Karpas-422 (cell line): ENCODE results near the gene DCN. TPM values are rescaled to one million over a fixed set of nuclear protein-coding genes. Genes with fewer than 3 reads are reported as not detected.

Source experiments
- DNase-seq: peaks from one replicate; pipeline ENCODE4 v3.0.0-alpha.2; 2015
- H2AFZ ChIP-seq: fragments of 200-600 bp; sonication (generic); 2 replicates; pipeline ENCODE4 v1.6.1; 2014; ENCODE audit warnings: antibody characterized with exemption, low read length, mixed read lengths
- H3K27ac ChIP-seq: fragments of 200-600 bp; sonication (generic); 2 replicates; pipeline ENCODE4 v1.5.1; 2014; ENCODE audit warnings: mild to moderate bottlenecking, low read length, moderate library complexity
- H3K27me3 ChIP-seq: fragments of 200-600 bp; sonication (generic); 2 replicates; pipeline ENCODE4 v1.6.1; 2014; ENCODE audit warnings: low read length, mixed read lengths
- H3K36me3 ChIP-seq: fragments of 200-600 bp; sonication (generic); 2 replicates; pipeline ENCODE4 v1.6.1; 2014; ENCODE audit warnings: low read length, mixed read lengths; ENCODE audit not compliant: insufficient read depth
- H3K4me1 ChIP-seq: fragments of 200-600 bp; sonication (generic); 2 replicates; pipeline ENCODE4 v1.6.1; 2014; ENCODE audit warnings: mild to moderate bottlenecking, low read length, mixed read lengths
- H3K4me2 ChIP-seq: fragments of 200-600 bp; sonication (generic); 2 replicates; pipeline ENCODE4 v1.6.1; 2014; ENCODE audit warnings: low read length, low read depth, mild to moderate bottlenecking; ENCODE audit not compliant: poor library complexity, severe bottlenecking
- H3K4me3 ChIP-seq: fragments of 200-600 bp; sonication (generic); 2 replicates; pipeline ENCODE4 v1.5.1; 2014; ENCODE audit warnings: mild to moderate bottlenecking, antibody characterized with exemption, low read length, mixed read lengths
- H3K79me2 ChIP-seq: fragments of 200-600 bp; sonication (generic); 2 replicates; pipeline ENCODE4 v1.6.1; 2014; ENCODE audit warnings: mild to moderate bottlenecking, low read length, mixed read lengths
- H3K9ac ChIP-seq: fragments of 200-600 bp; sonication (generic); 2 replicates; pipeline ENCODE4 v1.6.0; 2014; ENCODE audit warnings: low read length
- H3K9me2 ChIP-seq: fragments of 200-600 bp; sonication (generic), shearing (Covaris generic); replicated peaks from 2 replicates; pipeline ENCODE4 v1.6.0; 2014; ENCODE audit warnings: mild to moderate bottlenecking, low read length, moderate library complexity; ENCODE audit not compliant: insufficient read depth
- H3K9me3 ChIP-seq: fragments of 300-700, 200-600 bp; sonication (generic); 2 replicates; pipeline ENCODE4 v1.6.1; 2014; ENCODE audit warnings: low read length, mixed read lengths
- H4K20me1 ChIP-seq: fragments of 200-600 bp; sonication (generic); 2 replicates; pipeline ENCODE4 v1.6.1; 2014; ENCODE audit warnings: mild to moderate bottlenecking, antibody characterized with exemption, low read length, low read depth; ENCODE audit not compliant: insufficient read depth
- total RNA-seq: library from RNA; depleted of rRNA; stranded (reverse); fragments of >200 nt; shearing (Covaris generic); gene quantifications from 2 replicates; pipeline ENCODE4 v1.2.3, GENCODE V29; 2014; ENCODE audit warnings: low replicate concordance

DCN gene
- total RNA-seq, 1 experiment from 2014 or later, result 1,580 TPM

DNA sequence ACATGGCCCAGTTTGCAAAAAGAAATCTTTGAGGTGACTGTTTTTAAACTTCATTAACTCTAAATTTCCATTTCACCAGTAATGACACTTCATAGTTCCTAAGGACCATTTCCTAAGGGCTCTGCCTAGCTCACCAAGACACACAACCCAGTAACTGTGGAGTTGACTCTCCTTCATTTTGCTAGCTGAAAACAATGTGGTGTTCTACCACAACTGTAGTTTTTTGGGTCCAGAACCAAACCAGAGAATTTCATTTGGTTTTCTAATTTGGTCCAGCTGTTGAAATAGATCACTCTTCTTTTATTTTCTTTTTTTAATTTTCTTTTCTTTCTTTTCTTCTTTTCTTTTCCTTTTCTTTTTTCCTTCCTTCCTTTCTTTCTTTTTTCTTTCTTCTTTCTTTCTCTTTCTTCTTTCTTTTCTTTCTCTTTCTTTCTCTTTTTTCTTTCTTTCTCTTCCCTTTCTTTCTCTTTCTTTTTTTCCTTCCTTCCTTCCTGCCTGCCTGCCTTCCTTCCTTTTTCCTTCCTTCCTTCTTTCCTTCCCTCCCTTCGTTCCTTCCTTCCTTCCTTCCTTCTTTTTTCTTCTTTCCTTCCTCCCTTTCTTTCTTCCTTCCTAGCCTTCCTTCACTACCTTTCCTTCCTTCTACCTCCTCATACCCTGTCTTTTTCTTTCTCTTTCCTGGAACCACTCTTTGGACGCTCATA lies 52.8 kb downstream of the DCN start:
- Histone ChIP-seq H3K9ac (no peak overlapping the region), H3K9me2 (no peaks in the 10 kb centered on the region), H3K4me3 (no peak overlapping the region), H4K20me1 (no peaks in the 10 kb centered on the region), H3K27ac (no peak overlapping the region), H3K4me2 (no peak overlapping the region), H3K36me3 (no peaks in the 10 kb centered on the region), H2AFZ (no peak overlapping the region), H3K79me2 (no peaks in the 10 kb centered on the region), H3K9me3 (no peaks in the 10 kb centered on the region; the same call in 1 of the 2 replicates), H3K4me1 (no peaks in the 10 kb centered on the region), H3K27me3 (no peaks in the 10 kb centered on the region)
- no peak for DNase-seq

DNA sequence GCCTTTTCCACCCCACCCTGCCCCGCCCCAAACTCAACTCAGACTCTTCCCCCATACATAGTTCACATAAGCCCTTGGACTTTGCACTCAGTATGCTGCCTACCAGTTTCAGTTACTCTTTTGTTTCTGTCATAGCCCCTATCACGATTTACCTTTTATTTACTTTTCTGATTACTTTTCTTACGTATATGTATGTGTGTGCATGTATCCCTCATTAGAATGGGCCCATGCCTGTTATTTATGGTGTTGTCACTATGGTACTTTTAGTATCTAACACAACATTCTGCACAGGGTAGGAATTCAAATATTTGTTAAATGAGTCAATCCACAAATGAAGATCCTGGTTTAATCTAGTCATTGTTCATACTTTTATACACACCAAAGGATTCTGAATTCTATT lies 54.9 kb downstream of the DCN start:
- Histone ChIP-seq H2AFZ (no peak overlapping the region), H3K9me3 (no peaks in the 10 kb centered on the region; the same call in 1 of the 2 replicates), H3K79me2 (no peaks in the 10 kb centered on the region), H3K36me3 (no peaks in the 10 kb centered on the region), H3K4me1 (no peaks in the 10 kb centered on the region), H3K9ac (no peak overlapping the region), H3K27ac (no peak overlapping the region), H3K4me2 (no peak overlapping the region), H4K20me1 (no peaks in the 10 kb centered on the region), H3K4me3 (no peak overlapping the region), H3K27me3 (no peaks in the 10 kb centered on the region), H3K9me2 (no peaks in the 10 kb centered on the region)
- no peak for DNase-seq

DNA sequence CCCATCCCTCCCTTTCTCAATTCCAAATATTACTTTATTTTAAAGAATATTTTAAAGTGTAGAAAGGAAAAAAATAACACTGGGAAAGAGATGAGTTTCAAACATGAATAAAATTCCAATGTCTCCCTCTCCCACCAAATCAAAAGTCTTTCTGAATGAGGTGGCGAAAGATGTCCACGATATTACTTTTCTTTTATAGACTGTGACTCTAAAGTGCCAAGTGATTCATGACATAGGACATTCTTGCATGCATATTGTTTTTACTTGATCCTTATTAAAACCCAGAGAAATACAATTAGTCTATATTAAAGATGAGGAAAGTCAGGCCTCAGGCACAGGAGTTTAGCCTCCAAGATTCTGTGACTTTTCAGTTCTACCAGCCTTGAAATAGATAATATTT lies 55.3 kb downstream of the DCN start:
- H3K4me3 ChIP-seq, result no peak overlapping the region
- H2AFZ ChIP-seq, result no peak overlapping the region
- no peak overlapping the region for H3K9ac ChIP-seq
- no peaks in the 10 kb centered on the region for H4K20me1 ChIP-seq
- H3K27ac ChIP-seq, result no peak overlapping the region
- no peaks in the 10 kb centered on the region; the same call in 1 of the 2 replicates for H3K9me3 ChIP-seq
- no peaks in the 10 kb centered on the region for H3K4me1 ChIP-seq
- no peak overlapping the region for H3K4me2 ChIP-seq
- no peak for DNase-seq
- H3K36me3 ChIP-seq, result no peaks in the 10 kb centered on the region
- H3K27me3 ChIP-seq, result no peaks in the 10 kb centered on the region
- no peaks in the 10 kb centered on the region for H3K79me2 ChIP-seq
- no peaks in the 10 kb centered on the region for H3K9me2 ChIP-seq

DNA sequence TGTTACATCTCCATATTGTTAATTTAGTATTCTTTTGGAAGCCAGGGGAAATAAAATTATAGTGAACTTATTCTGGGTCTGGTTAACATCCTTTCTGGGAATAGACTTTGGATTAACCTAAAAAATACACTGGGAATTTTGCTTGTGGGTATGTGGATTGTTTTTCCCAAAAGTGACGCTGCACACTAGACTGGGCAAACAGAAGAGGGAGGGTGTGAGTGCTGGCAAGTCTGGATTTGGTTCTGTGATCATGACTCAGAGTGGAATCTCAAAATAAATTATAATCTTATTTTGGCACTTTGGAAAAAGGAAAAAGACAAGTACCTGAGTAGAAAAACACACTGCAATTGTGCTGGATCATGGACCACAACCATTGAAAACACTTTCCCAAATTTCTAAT lies 56.1 kb downstream of the DCN start:
- Histone ChIP-seq H3K4me2 (no peak overlapping the region), H2AFZ (no peak overlapping the region), H3K9me3 (no peaks in the 10 kb centered on the region; the same call in 1 of the 2 replicates), H3K9me2 (no peaks in the 10 kb centered on the region), H3K36me3 (no peaks in the 10 kb centered on the region), H3K27ac (no peak overlapping the region), H3K4me1 (no peaks in the 10 kb centered on the region), H3K4me3 (no peak overlapping the region), H3K27me3 (no peaks in the 10 kb centered on the region), H3K79me2 (no peaks in the 10 kb centered on the region), H3K9ac (no peak overlapping the region), H4K20me1 (no peaks in the 10 kb centered on the region)
- DNase-seq, result no peak

DNA sequence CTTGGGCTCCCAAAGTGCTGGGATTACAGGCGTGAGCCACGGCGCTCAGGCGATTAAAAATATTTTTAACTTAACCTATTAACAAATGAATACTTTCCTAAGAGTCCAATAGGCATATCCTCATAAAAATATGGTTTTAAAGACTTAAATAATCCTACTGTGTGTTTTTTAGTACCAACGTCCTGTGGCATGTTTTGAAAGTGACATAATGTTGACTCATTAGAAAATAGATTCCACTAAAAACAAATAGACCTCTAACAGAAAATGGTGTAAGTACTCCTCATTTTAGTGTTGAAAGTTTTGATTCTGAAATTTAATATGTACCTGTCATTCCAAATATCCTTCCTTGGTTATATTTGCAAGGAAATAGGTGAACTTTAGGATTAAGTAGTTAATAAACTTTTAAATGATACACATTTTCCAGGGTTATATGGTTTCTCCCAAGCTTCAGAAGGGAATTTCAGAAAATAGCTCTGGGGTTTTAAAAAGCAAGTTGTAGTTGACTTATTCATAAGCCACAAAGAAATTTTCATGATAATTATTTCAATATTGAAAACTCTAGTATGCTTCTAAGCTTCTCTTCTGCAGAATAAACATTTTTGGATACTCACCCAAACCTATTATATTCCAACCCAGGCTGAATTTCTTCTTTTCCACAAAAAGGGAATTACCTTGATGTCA lies 59.2 kb downstream of the DCN start:
- Histone ChIP-seq H4K20me1 (no peaks in the 10 kb centered on the region), H3K9me3 (no peaks in the 10 kb centered on the region; the same call in 1 of the 2 replicates), H3K9ac (no peak overlapping the region), H3K4me1 (no peaks in the 10 kb centered on the region), H3K36me3 (no peaks in the 10 kb centered on the region), H3K4me2 (no peak overlapping the region), H3K79me2 (no peaks in the 10 kb centered on the region), H3K4me3 (no peak overlapping the region), H3K27ac (no peak overlapping the region), H3K9me2 (no peaks in the 10 kb centered on the region), H2AFZ (no peak overlapping the region), H3K27me3 (no peaks in the 10 kb centered on the region)
- DNase-seq, result no peak

DNA sequence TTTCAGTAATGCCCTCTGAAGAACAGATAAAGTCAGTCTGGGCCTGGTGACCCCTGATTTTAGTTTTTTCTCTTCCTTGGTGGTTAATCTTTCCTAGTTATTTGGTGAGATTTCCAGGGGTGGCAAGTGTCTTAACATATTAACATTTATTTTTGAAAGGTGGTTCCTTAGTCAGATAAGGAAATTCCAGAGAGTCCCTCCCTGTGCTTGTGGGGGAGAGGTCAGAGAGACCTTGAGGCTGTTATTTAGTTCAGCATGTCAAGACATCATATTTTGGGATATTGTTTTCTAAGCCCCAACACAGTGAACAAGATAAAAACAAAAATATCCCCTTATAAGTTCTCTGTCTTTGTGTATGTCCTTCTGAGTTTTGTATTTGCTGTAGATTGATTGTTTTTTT lies 61.8 kb downstream of the DCN start:
- H3K9ac ChIP-seq, result no peak overlapping the region
- H4K20me1 ChIP-seq, result no peaks in the 10 kb centered on the region
- no peak overlapping the region for H3K27ac ChIP-seq
- H3K9me3 ChIP-seq, result no peaks in the 10 kb centered on the region; the same call in 1 of the 2 replicates
- H3K9me2 ChIP-seq, result no peaks in the 10 kb centered on the region
- H3K79me2 ChIP-seq, result no peaks in the 10 kb centered on the region
- no peak overlapping the region for H3K4me2 ChIP-seq
- no peaks in the 10 kb centered on the region for H3K4me1 ChIP-seq
- DNase-seq, result no peak
- no peaks in the 10 kb centered on the region for H3K36me3 ChIP-seq
- H2AFZ ChIP-seq, result no peak overlapping the region
- H3K4me3 ChIP-seq, result no peak overlapping the region
- H3K27me3 ChIP-seq, result no peaks in the 10 kb centered on the region

DNA sequence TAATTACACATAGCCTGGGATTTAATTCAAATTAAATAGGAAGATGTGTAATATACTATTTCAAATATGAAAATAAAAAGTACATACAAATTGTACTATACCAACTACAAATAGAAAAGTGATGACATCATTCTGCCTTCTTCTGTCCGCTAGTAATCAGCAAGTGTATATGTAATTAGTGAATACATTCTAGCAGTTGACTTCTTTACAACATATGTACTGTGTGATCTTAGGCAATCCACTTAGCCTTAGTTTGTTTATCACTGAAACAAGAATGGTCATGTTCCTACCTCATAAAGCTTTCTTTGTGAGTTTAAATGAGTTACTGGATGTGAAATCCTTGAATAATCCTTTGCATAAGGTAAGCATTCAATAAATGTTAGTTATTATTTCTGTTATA lies 63.5 kb downstream of the DCN start:
- Histone ChIP-seq H3K27ac (no peak overlapping the region), H3K79me2 (no peaks in the 10 kb centered on the region), H3K9ac (no peak overlapping the region), H4K20me1 (no peaks in the 10 kb centered on the region), H3K4me3 (no peak overlapping the region), H3K4me2 (no peak overlapping the region), H3K36me3 (no peaks in the 10 kb centered on the region), H3K27me3 (no peaks in the 10 kb centered on the region), H2AFZ (no peak overlapping the region), H3K9me3 (no peaks in the 10 kb centered on the region), H3K9me2 (no peaks in the 10 kb centered on the region), H3K4me1 (no peaks in the 10 kb centered on the region)
- DNase-seq, result no peak

DNA sequence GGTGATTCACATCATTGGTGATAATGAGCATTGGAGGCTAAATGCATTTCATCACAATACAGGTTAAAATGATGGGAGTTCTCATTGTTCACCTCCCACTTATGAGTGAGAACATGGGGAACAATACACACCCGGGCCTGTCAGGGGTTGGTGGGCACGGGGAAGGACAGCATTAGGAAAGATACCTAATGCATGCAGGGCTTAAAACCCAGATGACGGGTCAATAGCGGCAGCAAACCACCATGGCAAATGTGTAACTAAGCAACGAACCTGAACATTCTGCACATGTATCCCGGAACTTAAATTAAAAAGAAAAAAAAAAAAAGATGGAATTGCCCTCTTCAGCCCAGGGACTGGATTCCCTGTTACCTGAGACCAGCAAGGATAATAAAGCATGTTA lies 69.0 kb downstream of the DCN start:
- no peaks in the 10 kb centered on the region for H3K27me3 ChIP-seq
- no peaks in the 10 kb centered on the region for H3K79me2 ChIP-seq
- H4K20me1 ChIP-seq, result no peaks in the 10 kb centered on the region
- H3K9ac ChIP-seq, result no peak overlapping the region
- H3K9me3 ChIP-seq, result no peaks in the 10 kb centered on the region
- no peak for DNase-seq
- no peak overlapping the region for H3K4me3 ChIP-seq
- no peaks in the 10 kb centered on the region for H3K36me3 ChIP-seq
- H3K9me2 ChIP-seq, result no peaks in the 10 kb centered on the region
- H3K4me1 ChIP-seq, result no peaks in the 10 kb centered on the region
- no peak overlapping the region for H3K27ac ChIP-seq
- no peak overlapping the region for H3K4me2 ChIP-seq
- H2AFZ ChIP-seq, result no peak overlapping the region
